HG03196 (cell line): Measurements from ENCODE around the gene BPIFA3.

ENCODE experiments used
- ATAC-seq: cut with Tn5 transposase; IDR thresholded peaks from one replicate; pipeline ENCODE4 v1.9.1; 2021; ENCODE audit not compliant: unreplicated experiment

BPIFA3 gene

DNA sequence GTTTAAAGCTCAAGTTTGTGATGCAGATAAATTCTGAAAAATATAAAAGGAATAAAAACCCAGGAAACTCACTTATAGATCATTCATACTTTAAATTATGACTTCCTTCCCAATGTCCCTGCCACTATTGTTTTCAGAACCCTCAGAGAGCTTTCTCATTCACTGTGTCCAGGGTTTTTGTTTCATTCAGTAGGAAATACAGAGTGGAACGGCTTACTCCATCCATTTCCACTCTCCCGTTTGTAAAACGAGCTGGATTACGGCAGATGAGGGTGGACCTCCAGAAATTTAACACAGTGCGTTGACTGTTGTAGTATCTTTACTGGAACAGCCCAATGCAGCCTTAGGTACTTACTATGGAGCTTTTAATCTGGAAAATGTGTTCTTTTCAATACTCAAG is 42.2 kb downstream of the BPIFA3 start:
- no peak for ATAC-seq

DNA sequence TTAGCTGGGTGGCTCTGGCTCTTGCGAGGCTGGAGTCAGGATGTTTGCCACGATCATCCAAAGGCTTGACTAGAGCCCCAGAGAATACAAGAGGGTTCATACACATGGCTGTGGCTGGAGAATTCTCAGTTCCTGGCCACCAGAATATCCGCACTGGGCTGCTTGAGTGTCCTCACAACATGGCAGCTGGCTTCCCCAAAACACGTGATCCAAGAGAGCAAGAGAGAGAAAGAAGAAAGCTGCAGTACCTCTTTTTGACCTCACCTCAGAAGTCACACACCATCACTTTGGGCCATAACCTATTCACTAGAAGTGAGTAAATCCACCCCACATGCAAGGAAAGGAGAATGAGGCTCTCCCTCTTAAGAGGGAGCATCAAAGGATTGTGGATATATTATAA is 44.3 kb downstream of the BPIFA3 start:
- ATAC-seq: no peak

DNA sequence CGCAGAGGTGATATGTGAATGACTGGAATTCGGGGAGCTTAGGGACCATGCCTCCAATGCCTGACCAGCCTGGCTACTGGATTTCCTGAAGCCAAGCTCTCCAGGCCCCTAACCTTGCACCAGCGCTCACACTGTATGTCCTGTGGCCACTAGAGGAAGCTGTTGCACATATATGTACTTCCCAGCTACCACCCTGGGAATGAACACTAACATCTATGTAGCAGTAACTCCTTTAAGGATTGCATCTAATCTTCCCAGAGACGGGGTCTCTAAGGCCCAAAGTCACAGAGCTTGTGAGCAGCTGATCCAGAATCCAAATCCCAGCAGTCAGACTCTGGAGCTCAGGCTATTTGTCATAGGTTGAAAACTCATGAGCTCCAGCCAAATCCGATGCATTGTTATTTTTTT is 45.5 kb downstream of the BPIFA3 start:
- no peak for ATAC-seq

DNA sequence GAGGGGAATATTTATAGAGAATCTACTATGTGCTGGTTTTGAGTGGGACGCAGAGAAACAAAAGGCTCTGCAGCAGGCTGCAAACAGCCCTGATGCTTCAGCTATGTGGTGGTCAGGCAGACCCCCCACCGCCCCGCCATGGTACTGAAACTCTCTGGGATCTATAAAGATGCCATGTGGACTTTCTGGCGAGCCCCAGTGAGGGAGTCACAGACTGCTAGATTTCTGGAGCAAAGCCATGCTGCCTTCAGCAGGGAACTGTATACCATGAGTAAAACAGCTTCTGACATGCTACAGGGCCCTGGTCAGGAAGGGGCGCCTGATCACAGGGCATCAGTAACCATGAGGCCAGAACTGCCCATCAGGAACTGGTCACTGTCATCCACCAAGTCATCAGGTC is 46.6 kb downstream of the BPIFA3 start:
- no peak for ATAC-seq

DNA sequence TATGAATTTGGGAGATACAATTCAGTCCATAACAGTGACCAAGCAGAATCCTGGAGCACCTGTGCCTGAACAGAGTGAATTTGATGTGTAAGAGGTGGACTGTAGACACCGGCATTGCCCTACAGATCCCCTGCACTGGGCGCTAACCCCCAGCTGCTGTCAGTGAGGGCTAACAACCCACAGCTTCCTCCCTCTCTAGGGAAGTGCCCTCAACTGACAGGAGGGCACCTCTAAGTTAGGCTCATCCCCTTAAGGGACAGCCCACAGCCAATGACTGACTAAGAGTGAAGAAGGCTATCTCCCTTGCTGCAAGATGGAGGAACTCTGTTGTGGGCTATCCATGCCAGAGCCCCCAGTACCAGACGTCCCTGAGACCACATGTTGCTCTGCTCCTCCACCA is 50.5 kb downstream of the BPIFA3 start:
- ATAC-seq: no peak

DNA sequence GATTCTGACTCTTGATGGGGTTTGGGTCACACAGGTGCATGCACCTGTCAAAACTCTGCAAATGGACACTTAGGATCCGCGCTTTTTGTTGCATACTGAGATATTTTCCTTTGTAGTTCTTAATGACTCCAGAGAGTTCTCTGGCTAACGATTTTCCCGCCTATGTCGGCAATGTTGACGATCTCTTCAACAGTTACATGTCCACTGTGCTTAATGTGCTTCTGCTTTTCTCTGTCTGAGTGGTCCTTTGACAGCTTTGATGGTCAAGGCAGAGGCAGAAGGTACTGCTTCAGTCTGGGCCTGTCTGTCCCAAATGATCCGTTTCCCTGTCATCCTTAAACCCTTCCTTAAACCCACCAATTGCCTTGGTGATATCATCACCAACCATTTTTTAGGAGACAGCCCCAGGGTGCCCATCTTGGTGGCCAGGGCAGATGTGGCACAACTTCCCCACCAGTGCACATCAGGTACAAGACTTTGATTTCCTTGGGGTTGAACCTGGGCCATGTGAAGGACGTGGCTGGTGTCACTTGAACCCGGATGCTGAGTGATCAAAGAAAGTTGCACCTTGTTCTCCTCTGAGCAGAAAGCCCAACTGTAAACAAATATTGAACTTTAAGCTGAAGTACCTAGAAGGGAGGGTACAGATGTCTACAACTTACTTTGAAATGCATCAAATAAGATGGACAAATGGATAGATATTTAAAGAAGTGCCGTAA is 55.2 kb downstream of the BPIFA3 start:
- ATAC-seq: no peak

DNA sequence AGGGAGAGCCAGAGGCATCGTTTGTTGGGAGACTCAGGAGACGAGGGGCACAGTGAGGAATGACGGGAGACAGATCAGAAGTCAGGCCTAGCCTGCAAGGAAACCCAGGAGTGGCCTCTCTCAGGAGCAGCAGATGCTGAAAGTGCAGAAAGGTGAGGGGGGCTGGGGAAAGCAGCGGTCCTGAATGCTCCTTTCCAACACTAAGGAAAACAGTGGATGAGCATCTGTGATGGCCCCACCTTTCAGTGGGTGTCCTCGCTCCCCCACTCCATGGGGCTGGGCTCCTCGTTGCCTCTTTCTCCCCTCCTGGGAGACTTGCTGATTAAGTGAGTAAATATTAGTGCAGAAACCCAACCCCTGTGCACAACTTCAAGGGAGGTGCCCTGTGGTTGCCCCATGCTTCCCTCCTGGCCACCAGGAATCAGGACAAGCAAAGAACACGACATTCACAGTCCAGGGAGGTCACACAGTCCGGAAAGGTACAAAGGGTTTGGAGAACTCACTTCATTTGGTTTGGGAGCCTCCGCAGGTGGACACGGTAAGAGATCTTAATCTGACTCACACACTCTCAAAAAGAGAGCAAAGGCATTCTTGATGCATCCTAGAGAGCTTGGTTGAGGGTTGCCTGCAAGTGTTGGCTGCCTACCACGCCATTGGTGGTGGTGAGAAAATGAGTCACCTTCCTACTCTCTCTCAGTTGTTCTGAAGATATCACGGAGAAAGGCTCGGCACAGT is 56.1 kb downstream of the BPIFA3 start:
- ATAC-seq: no peak

DNA sequence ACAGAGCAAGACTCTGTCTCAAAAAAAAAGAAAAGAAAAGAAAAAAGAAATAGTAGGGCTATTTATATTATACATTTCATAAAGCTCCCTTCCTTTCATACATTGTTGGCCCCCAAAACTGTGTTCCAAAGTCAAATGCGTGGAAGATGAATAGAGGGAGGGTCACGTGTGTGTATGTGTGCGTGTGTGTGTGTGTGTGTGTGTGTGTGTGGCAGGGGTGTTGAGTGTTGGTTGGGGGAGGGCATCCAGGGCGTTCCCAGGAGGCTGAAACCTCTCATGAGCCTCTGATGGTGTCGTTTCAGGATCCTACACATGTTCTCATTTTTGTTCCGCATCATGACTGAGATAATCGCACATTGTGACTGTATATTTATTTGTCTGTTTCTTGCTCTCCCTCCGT is 58.1 kb downstream of the BPIFA3 start:
- ATAC-seq: no peak

DNA sequence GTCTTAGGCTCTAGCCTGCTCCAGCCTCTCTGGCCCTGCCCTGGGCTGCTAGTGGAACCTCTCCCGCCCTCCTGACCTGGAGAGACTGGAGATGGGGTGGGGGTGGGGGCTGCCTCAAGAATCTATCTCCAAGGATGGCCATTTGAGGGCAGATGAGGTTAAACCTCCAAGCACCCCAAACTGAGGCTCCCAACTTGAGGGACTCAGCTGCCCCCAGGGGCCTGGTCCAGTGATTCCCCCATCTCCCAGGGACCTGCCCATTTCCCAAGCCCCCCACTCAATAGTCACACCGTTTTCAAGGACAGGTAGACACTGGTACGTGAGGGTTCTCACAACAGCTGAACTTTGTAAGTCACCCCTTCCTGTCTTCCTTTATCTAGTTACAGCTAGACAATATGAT is 58.7 kb downstream of the BPIFA3 start:
- ATAC-seq: no peak

DNA sequence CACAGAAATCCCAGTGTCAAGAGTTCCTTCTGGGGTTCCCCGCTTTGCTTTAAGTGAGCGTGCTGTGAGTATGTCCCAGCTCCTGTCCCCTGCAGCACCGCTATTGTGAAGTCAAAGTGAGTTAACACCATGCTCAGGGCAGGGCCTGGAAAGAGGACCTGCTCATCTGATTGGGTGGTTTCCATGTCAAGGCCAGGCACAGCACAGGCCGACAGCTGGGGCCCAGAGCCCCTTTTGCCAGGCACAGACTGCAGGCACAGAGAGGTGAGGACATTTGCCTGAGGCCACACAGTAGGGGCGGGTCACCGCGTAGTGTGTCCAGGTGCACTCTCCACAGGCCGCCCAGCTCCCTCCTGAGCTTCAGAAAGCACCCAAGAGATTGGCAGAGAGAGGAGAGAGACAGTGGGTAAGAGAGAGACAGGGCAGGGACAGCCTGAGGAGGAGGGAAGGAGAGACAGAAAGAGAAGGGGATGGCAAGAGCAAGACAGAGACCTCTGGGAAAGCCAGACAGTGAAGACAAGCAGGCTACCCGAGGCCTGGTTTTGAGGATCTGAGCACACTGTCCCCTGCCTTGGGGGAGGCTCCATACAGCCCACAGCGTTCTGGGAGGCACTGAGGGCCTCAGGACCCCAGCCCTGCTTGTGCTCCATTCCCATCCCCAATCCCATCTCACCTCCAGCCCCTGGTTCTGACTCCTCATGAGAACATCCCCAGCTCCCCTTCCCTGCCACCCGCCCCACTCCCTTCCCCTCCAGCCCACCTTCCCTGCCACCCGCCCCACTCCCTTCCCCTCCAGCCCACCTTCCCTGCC is 59.4 kb downstream of the BPIFA3 start:
- no peak for ATAC-seq
